Measurements from ENCODE around the gene PLAAT3.
"Not testable (repeated sequence)": the region's sequence is repeated elsewhere in the genome, so short reads cannot be mapped to it uniquely, and the experiment has no call there.

The PLAAT3 gene

DNA sequence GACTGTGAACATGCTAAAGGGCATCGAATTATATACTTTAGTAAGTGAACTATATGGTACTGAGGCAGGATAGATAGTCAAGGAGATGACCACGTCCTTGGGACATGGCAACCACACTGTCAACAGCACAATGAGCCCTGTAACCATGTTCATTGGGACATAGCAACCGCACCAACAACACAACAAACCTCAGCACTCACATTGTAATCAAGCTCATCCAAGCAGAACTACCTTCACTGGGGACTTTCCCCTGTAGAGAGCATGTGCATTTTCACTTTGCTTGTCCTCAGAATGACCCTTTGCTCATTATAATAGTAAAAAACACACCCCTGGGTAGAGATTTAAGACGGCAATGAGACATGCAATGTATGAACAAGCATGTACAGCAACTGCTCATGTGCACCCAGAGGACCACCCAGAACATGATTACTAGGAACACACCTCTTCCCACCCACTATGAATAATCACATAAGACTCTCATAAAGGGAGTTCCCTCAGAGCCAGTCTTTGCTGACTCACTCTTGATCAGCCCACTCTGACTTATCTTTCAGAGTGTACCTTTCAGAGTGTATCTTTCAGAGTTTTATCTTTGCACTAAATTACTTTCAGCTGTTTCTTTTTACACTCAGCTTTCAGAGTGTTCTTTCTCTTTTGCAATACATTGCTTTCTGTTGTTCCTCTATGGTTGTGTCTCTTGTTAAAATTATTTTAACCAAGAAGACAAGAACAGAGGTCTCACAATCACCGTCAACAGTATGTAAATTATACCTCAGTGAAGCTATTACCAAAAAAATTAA lies 47.0 kb downstream of the PLAAT3 start:
- peak; percentile 85 for DNase-seq (ENCODE audit: low read depth, low spot score)

DNA sequence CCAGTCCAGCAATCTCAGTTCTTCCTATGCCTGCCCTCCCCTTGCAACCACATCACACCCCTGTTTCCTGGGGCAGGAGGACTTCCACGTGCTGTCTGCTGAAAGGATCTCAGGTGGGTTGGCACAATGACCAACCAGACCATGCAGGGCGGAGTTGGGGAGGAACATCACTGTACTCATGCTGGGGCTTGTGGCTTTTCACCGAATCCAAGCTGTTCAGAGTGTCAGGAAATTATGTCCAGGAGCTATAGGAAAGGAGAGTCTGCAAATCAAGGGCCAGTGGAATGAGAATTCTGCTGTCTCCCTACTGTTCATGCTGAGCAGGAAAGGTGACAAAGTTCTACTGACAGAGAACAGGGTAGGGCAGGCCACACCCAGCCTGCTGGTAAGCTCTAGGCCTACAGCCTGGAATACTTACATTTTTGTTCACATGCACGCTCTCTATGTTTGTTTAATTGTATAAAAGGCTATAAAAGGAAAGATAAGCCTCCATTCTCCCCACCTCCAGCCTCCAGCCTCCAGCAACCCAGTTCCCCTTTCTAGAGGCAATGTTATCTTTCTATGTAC lies 49.4 kb downstream of the PLAAT3 start:
- DNase-seq (ENCODE audit: low read depth, low spot score), result no peak

DNA sequence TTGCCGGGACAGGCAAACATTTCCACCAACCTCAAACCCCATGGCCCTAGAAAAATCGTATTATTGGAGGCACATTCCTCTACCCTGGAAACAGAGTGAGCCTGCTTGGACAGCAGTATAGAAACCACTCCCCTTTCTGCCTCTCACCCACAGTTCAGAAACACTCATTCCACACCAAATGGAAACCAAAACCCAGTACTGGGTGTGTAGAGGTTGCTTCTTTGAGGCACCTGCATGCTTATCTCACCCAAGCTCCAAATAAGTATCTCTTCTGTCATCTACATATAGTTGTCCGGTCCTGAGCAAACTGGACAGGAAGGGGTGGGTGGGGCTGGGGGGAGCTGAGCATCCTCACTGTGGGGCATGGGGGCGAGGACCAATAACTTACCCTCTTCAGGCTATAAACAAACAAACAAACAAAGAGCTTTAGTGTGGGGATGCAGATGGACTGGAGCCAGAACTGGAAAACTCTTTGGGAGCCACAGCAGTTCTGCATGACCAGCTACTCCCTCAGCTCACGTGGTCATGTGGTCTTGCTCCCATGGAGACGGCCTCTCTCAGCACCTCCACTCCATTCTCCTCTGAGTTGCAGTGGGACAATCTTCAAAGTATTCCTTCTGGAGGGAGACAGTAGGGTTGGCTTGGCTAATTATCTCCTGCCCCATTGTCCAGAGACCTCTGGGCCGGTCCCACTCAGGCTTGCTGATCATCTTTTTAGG lies 50.0 kb downstream of the PLAAT3 start:
- DNase-seq (ENCODE audit: low read depth, low spot score), result no peak

DNA sequence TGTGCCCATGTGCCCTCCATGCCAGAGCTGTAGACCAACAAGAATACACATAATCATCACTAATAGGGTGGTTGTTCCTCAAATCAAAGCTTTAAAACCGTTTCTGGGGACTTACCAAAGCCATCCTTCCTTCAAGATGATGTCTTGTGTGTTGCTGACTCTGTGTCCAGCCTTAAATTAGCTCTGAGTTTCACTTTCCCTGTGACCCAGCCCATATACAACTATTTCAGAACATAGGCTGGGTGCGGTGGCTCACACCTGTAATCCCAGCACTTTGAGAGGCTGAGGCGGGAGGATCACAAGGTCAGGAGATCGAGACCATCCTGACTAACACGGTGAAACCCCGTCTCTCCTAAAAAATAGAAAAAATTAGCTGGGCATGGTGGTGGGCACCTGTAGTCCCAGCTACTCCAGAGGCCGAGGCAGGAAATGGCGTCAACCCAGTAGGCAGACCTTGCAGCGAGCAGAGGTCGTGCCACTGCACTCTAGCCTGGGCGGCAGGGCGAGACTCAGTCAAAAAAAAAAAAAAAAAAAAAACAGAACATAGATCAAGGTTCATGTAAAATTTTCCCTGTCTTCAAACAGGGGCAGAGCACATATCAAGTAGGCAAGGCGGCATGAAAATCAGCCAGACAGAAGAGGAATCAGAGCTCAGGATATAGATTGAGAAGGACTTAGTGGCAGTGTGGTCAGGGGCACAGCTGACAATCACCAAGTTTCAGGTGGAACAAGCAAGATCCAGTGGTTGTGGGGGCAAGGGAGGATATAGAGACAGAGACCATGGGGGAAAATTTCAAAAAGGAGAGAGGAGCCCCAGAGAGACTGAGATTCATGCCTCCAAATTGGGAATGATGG lies 50.8 kb downstream of the PLAAT3 start, which contains the start of gene PLAAT2:
TSS of gene PLAAT2 (minus strand) at position 179 of the 855 bp plus-strand sequence. CDS start at position 124, 55 bp downstream.
- no peak for DNase-seq (ENCODE audit: low read depth, low spot score)

DNA sequence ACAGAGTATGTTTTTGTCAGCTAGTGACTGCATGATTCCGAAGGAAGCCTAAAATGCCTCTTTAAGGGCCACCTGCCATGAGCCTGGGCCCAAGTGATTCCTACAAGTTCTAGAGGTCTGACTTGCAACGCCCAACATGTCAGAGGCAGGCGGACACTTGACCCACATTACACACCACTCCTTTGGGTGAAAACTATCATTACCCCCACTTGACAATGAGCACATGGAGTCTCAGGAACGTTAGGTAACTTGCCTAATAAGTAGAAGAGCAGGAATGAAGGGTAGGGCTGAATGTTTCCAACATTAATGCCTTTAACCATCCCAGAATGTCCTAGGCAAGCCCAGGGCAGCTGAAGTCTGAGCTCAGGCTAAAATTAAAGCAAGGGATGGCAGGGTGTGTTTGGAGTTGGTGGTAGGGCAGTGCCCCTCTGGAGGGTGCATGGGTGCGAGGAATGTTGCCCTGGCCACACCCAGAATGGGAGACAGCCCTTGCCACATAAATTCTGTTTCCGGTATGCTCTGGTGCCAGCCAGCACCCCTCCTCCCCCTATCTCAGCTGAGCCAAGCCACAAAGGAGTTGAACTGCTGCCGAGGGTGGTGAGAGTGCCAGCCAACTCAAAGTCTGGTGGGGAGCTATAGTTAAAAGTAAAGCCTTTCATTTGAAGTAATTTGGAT lies 53.6 kb downstream of the PLAAT3 start:
- DNase-seq (ENCODE audit: low read depth, low spot score), result peak; percentile 80

DNA sequence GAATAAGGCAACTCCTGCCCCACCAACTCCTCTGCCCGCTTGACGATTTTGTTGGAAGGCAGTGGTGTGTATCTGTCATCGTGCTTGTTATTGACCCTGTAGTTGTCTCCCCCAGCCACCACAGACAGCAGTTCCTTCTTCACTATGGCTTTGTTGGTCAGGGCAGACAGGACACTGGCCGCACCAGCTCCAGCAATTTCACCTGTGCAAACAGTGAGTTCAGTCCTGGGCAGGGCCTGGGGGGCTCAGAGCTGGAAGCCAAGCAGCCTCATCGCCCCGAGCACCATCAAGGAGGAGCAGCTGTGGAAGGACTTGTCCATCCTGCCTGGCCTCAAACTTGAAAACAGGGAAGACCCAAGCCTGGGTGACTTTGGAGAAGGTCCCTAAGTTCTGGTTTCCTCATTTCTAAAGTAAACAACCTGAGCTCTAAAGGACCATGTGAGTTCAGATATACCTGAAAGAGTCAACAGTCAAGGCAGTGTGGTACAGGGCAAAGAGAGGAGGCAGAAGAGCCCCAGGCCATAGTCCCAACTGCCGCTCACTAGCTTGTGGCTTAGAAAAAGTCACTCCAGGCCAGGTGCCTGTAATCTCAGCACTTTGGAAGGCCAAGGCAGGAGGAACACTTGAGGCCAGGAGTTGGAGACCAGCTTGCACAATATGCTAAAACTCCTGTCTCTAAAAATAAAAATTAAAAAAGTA lies 55.6 kb downstream of the PLAAT3 start:
- DNase-seq (ENCODE audit: low read depth, low spot score), result no peak

DNA sequence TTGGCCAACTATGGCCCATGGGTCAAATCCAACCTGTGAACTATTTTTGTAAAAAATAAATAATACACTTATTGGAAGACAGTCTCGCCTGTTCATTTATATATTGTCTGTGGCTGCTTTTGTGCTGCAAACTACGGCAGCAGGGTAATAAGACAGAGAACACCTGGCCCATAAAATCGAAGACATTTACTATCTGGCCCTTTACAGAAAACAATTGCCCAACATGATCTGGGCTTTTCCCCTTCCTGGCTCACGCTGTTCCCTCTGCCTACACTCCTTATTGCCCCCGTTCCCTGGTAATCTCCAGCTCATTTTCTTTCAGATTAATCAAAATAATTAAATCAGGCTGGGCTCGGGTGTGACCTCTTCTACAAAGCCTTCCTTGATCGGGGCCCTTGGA lies 56.7 kb downstream of the PLAAT3 start:
- no peak for DNase-seq (ENCODE audit: low read depth, low spot score)

DNA sequence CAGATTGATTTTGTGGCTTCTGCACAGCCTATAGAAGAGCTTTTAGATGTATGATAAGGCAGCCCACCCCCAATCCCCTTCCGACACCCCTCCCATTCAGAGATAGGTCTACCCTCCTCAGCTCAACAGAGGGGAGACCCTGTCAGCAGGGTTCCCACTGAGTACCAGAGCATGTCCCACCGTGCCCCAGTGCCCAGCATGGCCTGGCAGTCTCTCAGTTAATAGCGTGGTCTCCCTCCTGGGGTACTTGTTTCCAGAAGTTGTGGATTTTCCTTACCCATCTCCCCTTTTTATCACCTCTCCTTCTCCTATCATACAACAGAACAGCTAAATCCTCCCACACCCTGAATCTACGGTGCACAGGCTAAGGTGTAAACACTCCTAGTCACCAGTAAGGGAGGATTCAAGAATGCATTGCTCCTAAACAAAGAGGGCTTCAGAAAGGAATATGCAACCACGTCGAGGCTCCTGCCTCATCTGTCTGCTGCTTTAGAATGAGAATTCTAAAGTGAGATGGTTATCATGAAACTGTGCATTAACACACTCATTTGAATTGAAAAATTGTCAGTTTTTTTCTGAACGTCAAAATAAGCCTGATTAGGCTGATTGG lies 57.7 kb downstream of the PLAAT3 start:
- DNase-seq (ENCODE audit: low read depth, low spot score), result no peak

DNA sequence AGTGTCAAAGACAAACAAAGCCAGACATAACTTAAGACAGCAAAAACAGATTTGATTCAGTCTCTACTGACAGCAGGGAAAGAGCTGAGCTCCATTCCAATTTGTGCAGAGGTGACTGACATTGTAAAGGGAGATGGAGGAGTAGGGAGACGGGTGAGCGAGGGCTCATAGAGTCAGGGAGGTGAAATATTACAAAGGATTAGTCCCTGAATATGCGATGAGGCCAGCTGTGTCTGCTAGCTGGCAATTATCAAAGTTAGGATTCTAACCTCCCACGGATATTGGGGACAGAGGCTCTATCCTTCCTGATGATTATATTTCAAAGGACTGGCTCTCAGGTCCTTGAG lies 59.4 kb downstream of the PLAAT3 start:
- DNase-seq (ENCODE audit: low read depth, low spot score), result no peak

DNA sequence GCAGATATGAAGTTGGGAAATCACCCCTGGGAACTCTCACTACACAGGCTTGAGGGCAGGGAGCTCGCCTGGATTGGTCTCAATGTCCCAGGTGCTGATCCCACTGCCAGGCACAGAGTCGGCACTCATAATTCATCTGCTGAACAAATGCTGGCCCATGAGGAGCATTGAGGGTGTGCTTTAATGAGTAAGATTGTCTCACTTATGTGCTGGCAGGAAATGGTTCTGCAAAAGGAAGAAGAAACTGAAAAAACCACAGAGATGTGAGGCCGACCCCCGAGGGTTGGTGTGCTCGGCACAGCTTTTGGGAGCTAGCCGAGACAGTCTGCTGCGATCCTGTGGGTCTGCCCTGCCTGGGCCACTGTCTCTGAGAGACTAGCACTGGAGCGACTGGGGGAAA lies 60.5 kb downstream of the PLAAT3 start:
- DNase-seq (ENCODE audit: low read depth, low spot score), result no peak

DNA sequence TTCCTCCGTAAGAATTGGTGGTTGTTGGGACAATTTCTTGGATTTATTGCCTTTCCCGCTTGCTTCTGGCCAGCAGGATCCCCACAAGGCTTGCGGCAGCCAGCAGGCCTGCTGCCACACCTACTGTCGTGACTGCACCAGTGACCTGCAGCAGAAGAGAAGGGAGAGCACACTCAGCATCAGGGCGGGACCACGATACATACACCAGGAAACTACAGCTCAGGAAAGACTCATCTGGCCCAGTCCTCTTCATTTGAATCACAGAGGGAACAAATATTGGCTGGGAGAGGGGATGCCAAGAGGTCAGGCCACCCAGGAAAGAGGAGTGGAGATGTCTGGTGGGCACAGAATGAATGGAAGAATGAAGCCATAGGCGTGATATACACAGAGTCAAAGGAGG lies 61.3 kb downstream of the PLAAT3 start:
- DNase-seq (ENCODE audit: low read depth, low spot score), result no peak

DNA sequence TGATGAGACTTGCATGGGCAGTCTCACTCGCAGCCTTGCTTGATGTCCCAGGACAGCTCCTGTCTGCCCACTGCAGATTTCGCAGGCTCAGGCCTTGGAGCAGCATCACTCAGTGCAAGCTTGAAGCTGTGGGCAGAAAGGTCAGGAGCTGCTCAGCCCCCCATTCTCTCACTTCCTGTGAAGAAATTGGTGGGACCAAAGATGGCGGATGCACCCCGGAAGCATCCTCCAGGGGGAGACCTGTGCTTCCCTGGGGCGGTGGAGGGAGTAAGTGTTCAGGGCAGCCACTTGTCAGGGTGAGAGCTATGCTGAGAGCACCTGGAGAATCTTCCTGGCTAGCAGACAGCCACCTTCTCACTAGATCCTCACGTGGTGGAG lies 62.4 kb downstream of the PLAAT3 start:
- no peak for DNase-seq (ENCODE audit: low read depth, low spot score)

DNA sequence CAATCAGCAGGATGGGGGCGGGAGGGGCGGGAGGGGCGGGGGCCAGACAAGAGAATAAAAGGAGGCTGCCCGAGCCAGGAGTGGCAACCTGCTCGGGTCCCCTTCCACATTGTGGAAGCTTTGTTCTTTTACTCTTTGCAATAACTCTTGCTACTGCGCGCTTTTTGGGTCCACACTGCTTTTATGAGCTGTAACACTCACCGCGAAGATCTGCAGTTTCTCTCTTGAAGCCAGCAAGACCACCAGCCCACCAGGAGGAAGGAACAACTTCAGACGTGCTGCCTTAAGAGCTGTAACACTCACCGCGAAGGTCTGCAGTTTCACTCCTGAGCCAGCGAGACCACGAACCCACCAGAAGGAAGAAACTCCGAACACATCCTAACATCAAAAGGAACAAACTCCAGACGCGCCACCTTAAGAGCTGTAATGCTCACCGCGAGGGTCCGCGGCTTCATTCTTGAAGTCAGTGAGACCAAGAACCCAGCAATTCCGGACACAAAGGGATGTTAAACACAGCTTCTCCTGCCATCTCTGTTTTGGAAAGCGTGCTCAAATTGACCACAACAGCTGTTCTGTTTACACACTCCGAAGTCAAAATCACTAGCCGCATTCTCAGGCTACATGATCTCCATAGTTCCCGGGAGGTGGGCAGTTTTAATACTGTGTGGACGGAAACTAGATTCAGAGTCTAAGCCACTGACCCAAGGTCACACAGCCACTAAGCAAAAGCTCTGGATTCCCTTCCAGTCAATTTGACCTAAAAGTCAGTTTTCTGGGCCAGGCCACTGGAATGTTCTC lies 62.9 kb downstream of the PLAAT3 start:
- peak; percentile 44 for DNase-seq (ENCODE audit: low read depth, low spot score)

DNA sequence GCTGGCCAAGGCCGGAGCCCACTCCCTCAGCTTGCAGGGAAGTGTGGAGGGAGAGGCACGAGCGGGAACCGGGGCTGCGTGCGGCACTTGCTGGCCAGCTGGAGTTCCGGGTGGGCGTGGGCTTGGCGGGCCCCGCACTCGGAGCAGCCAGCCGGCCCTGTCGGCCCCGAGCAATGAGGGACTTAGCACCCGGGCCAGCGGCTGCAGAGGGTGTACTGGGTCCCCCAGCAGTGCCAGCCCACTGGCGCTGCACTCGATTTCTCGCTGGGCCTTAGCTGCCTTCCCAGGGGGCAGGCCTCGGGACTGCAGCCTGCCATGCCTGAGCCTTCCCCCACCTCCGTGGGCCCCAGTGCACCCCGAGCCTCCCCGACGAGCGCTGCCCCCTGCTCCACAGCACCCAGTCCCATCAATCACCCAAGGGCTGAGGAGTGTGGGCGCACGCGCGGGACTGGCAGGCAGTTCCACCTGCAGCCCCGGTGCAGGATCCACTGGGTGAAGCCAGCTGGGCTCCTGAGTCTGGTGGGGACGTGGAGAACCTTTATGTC lies 64.0 kb downstream of the PLAAT3 start:
- DNase-seq (ENCODE audit: low read depth, low spot score), result not testable (repeated sequence)

DNA sequence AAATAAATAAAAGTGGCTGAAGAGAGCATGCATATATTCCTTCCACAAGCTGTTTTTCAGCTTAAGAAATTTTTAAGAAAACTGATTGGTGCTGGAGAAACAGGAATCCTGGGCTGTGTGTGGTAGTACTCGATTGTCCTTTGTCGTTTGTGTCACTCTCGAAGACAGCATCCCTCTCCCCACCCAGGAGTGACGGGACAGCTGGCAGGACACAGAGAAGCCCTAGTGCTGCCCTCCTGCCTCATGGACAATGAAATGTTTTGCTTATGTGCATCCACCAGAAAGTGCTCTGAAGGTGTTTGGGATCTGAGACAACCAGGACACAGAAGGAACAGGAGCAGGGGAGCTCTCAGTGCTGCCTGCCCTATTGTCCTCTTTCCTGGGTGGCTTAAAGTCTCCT lies 64.8 kb downstream of the PLAAT3 start:
- DNase-seq (ENCODE audit: low read depth, low spot score), result no peak

DNA sequence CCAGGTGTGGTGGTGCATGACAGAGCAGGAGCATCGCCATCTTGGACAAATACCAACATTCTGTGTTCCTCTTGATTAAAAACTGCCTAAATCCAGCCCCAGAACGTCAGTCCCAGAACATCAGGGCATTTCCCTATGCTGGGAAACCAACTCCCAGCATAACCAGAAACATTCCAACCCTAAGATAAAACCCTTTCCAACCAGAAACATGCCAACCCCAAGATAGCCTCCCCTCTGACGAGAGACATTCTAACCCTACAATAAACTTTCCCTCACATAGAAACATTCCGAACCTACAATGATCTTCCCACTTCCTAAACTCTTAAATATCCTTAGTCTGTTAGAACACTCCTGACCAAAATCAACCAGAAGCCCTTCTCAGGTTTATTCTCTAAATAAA lies 66.1 kb downstream of the PLAAT3 start:
- DNase-seq (ENCODE audit: low read depth, low spot score), result peak; percentile 28

DNA sequence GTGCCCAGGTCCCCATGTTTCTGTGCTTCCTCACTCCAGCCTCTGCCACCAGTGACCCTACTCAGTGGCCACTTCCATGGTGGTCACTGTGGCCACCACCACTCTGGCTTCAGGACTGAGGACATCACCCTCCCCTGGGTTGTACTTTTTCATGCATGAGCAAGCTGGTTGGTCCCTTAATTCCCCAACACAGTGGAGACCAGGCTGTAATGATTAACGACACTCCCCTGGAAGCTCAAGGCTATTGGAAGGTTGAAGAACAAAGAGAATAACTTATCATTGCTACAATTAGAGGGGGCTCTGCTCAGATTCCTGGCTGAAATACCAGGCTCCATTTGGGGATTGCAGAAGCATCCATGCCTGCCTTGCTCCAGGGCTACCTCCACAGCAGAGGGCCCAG lies 67.2 kb downstream of the PLAAT3 start:
- no peak for DNase-seq (ENCODE audit: low read depth, low spot score)

DNA sequence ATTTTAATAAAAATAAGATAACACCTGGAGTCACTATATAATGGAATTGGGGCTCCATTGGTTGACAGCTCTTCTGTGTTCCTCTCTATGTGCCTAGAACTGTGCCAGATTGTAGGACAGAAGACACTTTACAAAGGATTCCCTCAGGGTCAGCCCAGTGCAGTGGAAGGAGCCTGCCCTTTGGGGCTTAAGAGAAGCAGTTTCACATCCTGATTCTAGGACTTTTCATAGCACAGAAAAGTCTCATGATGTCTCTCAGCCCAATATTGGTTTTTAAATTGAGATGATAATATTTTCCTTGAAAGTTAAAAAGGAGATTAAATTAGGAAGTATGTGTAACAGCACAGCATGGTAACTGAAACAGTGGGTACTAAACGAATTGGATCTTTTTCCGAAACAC lies 70.5 kb downstream of the PLAAT3 start:
- DNase-seq (ENCODE audit: low read depth, low spot score), result no peak

DNA sequence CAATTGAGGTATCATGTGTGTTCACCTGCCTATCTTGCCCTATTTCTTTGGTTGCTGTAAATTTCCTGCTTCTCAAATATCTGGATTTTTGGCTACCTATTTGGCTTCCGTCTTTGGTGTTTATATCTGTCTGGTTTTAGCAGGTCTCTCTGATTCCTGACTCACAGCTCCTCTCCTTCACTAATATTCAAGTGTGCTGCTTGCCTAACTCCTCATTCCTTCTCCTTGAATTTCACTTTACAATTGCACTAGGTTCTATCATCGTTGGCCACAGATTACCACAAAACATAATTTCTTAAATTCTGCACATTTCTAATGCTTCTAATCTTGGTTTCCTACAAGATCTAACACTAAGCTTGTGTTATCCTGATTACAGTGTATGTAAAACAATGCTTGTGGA lies 71.7 kb downstream of the PLAAT3 start:
- not testable (repeated sequence) for DNase-seq (ENCODE audit: low read depth, low spot score)

All from astrocyte of the hippocampus (primary cell).